Measurements from ENCODE around the gene OR11G2. TPM values are rescaled to one million over a fixed set of nuclear protein-coding genes. Genes with fewer than 3 reads are reported as not detected.
"Not testable (repeated sequence)": the region's sequence is repeated elsewhere in the genome, so short reads cannot be mapped to it uniquely, and the experiment has no call there.

The OR11G2 gene
- not detected for total RNA-seq

GRCh38 chr14:20190596-20190995 is at the start of gene OR11G2:
Gene OR11G2 (plus strand): TSS chr14:20190896. CDS start chr14:20197438, 6,542 bp downstream.
- no peak for DNase-seq (ENCODE audit: low spot score)

- DNase-seq (ENCODE audit: low spot score), result no peak
Observed at GRCh38 chr14:20143911-20144310, 46.8 kb upstream of the OR11G2 start.

- DNase-seq (ENCODE audit: low spot score), result no peak
Observed at GRCh38 chr14:20144820-20145219, 45.9 kb upstream of the OR11G2 start.

- DNase-seq (ENCODE audit: low spot score), result no peak
Observed at GRCh38 chr14:20164462-20164861, 26.2 kb upstream of the OR11G2 start.

- no peak for DNase-seq (ENCODE audit: low spot score)
Observed at GRCh38 chr14:20167091-20167490, 23.6 kb upstream of the OR11G2 start.

GRCh38 chr14:20169852-20170251 is 20.8 kb upstream of the OR11G2 start:
- not testable (repeated sequence) for DNase-seq (ENCODE audit: low spot score)

- DNase-seq (ENCODE audit: low spot score), result not testable (repeated sequence)
Observed at GRCh38 chr14:20174205-20174604, 16.5 kb upstream of the OR11G2 start.

GRCh38 chr14:20176330-20176729 is 14.4 kb upstream of the OR11G2 start:
- no peak for DNase-seq (ENCODE audit: low spot score)

GRCh38 chr14:20177433-20177974 is 13.2 kb upstream of the OR11G2 start:
- DNase-seq (ENCODE audit: low spot score), result no peak

GRCh38 chr14:20179218-20179617 is 11.5 kb upstream of the OR11G2 start:
- DNase-seq (ENCODE audit: low spot score), result no peak

GRCh38 chr14:20179880-20180279 is 10.8 kb upstream of the OR11G2 start:
- no peak for DNase-seq (ENCODE audit: low spot score)

- DNase-seq (ENCODE audit: low spot score), result no peak
Observed at GRCh38 chr14:20180486-20180885, 10.2 kb upstream of the OR11G2 start.

GRCh38 chr14:20184181-20184580 is 6.5 kb upstream of the OR11G2 start:
- no peak for DNase-seq (ENCODE audit: low spot score)

- DNase-seq (ENCODE audit: low spot score), result no peak
Observed at GRCh38 chr14:20191396-20191795, 700 bp downstream of the OR11G2 start.

GRCh38 chr14:20194101-20194500 is 3.4 kb downstream of the OR11G2 start:
- no peak for DNase-seq (ENCODE audit: low spot score)

GRCh38 chr14:20195170-20195569 is 4.5 kb downstream of the OR11G2 start:
- not testable (repeated sequence) for DNase-seq (ENCODE audit: low spot score)

GRCh38 chr14:20195911-20196310 is 5.2 kb downstream of the OR11G2 start:
- DNase-seq (ENCODE audit: low spot score), result no peak

GRCh38 chr14:20197459-20197858 is 6.8 kb downstream of the OR11G2 start:
- DNase-seq (ENCODE audit: low spot score), result no peak

GRCh38 chr14:20198991-20199390 is 8.3 kb downstream of the OR11G2 start:
- no peak for DNase-seq (ENCODE audit: low spot score)

- no peak for DNase-seq (ENCODE audit: low spot score)
Observed at GRCh38 chr14:20204721-20205120, 14.0 kb downstream of the OR11G2 start.

GRCh38 chr14:20209595-20209994 is 18.9 kb downstream of the OR11G2 start:
- DNase-seq (ENCODE audit: low spot score), result no peak

GRCh38 chr14:20212406-20212805 is 21.7 kb downstream of the OR11G2 start:
- not testable (repeated sequence) for DNase-seq (ENCODE audit: low spot score)

GRCh38 chr14:20215196-20215595 is 24.5 kb downstream of the OR11G2 start:
- no peak for DNase-seq (ENCODE audit: low spot score)

- no peak for DNase-seq (ENCODE audit: low spot score)
Observed at GRCh38 chr14:20219033-20219432, 28.3 kb downstream of the OR11G2 start.
